ENCODE data around the gene RNF151. TPM values are rescaled to one million over a fixed set of nuclear protein-coding genes. Genes with fewer than 3 reads are reported as not detected.

RNF151 gene
- total and polyA plus RNA-seq, 2 of the 13 experiments (the other 11 are each of a cell fraction or from before 2014, with no cell fraction given) = not detected

DNA sequence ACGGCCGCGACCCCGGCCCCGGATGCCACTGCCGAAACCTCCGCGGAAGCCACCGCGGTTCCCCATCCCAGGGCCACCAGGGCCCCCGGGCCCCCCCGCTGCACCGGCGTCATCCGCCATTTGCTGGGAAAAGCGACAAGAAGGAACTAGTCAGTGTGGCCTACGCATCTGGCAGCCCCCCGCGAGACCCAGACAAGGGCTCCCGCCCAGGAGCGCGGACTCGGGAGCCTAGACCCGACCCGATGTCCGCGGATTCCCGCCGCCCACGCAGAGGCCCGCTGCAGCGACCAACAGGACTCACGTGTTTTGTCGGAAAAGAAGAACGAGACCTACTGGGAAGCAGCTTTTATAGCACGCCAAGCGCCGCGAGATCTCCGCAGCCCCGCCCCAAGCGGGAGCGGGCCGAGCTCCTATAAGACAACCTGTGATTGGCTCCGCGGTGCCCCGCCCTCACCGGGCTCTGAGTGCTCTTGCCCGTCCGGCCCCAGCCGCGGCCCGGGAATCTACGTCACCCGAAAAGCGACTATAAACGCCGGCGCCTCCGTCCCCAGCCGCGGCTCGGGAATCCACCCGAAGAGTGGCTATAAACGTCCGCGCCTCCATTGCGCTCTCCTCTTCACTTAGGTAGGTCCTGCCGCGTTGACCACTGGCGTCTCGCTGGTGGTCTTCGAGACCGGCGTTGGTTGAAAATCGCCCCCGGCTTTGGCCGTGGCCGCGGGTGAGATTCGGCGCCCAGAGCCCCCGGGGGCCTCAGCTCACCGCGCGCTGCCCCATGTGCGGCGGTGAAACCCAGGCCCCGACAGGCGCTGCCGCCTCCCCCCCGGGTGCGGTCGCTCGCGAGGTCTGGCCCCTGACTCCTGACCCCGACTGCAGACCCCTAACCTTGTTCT lies 1.9 kb upstream of the RNF151 start, which contains the start of gene RPS2 (continued):
- no peak for TF ChIP-seq ZBTB40 (IDR thresholded peaks at IDR 0.05)
- TF ChIP-seq ZBTB40 (CRISPR knock-in tag; IDR thresholded peaks at IDR 0.05) = peak; percentile 72
- no peak; the same call in 1 of the 2 replicates for TF ChIP-seq HMG20B (CRISPR knock-in tag; conservative IDR thresholded peaks at IDR 0.05)
- TF ChIP-seq, protein P1, sequence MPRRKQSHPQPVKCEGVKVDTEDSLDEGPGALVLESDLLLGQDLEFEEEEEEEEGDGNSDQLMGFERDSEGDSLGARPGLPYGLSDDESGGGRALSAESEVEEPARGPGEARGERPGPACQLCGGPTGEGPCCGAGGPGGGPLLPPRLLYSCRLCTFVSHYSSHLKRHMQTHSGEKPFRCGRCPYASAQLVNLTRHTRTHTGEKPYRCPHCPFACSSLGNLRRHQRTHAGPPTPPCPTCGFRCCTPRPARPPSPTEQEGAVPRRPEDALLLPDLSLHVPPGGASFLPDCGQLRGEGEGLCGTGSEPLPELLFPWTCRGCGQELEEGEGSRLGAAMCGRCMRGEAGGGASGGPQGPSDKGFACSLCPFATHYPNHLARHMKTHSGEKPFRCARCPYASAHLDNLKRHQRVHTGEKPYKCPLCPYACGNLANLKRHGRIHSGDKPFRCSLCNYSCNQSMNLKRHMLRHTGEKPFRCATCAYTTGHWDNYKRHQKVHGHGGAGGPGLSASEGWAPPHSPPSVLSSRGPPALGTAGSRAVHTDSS (CRISPR knock-in tag; conservative IDR thresholded peaks at IDR 0.05) = peak; percentile 54; the same call in 1 of the 2 replicates
- no peak; the same call in 1 of the 2 replicates for TF ChIP-seq KLF11 (CRISPR knock-in tag; IDR thresholded peaks at IDR 0.05)
- TF ChIP-seq NRL (CRISPR knock-in tag; IDR thresholded peaks at IDR 0.05; ENCODE audit: borderline replicate concordance) = peak; percentile 20; the same call in 1 of the 2 replicates
- TF ChIP-seq ZNF546 (CRISPR knock-in tag; conservative IDR thresholded peaks at IDR 0.05) = no peak; the same call in 1 of the 2 replicates
- TF ChIP-seq, protein P2, sequence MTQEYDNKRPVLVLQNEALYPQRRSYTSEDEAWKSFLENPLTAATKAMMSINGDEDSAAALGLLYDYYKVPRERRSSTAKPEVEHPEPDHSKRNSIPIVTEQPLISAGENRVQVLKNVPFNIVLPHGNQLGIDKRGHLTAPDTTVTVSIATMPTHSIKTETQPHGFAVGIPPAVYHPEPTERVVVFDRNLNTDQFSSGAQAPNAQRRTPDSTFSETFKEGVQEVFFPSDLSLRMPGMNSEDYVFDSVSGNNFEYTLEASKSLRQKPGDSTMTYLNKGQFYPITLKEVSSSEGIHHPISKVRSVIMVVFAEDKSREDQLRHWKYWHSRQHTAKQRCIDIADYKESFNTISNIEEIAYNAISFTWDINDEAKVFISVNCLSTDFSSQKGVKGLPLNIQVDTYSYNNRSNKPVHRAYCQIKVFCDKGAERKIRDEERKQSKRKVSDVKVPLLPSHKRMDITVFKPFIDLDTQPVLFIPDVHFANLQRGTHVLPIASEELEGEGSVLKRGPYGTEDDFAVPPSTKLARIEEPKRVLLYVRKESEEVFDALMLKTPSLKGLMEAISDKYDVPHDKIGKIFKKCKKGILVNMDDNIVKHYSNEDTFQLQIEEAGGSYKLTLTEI (CRISPR knock-in tag; conservative IDR thresholded peaks at IDR 0.05) = no peak
- peak; percentile 77 for TF ChIP-seq ZFY (CRISPR knock-in tag; IDR thresholded peaks at IDR 0.05)
- 0 out of 2 replicates have a peak, but pooled peaks have one; percentile 68 for TF ChIP-seq ZNF703 (CRISPR knock-in tag; IDR thresholded peaks at IDR 0.05; ENCODE audit: borderline replicate concordance)
- TF ChIP-seq ZFP36L1 (CRISPR knock-in tag; IDR thresholded peaks at IDR 0.05) = peak; percentile 65; the same call in 1 of the 2 replicates
- no peak for TF ChIP-seq RBAK (CRISPR knock-in tag; IDR thresholded peaks at IDR 0.05)
- 0 out of 2 replicates have a peak, but pooled peaks have one; percentile 58 for TF ChIP-seq RORA (CRISPR knock-in tag; IDR thresholded peaks at IDR 0.05)

All from HepG2 (cell line).